DMS 273 (cell line): Measurements from ENCODE around the gene ARL8A.
A peak's percentile ranks its signal among the peaks of the same experiment; 100 is the strongest.
"Not testable (repeated sequence)": the region's sequence is repeated elsewhere in the genome, so short reads cannot be mapped to it uniquely, and the experiment has no call there.

Source experiments
- DNase-seq: peaks from one replicate; lab custom pipeline; 2025; ENCODE audit not compliant: unreplicated experiment; lab: John Stamatoyannopoulos, UW

ARL8A gene

GRCh38 chr1:202144402-202145067, at the start of gene ARL8A:
Gene ARL8A, minus strand, starts transcription at chr1:202144737. Its CDS starts 165 bp downstream, at chr1:202144572.
- DNase-seq = peak; percentile 82

- no peak for DNase-seq
These were observed 49.8 kb upstream of the ARL8A start for GRCh38 chr1:202194328-202194648.

- peak; percentile 51 for DNase-seq
These were observed 49.2 kb upstream of the ARL8A start, which contains the start of gene LGR6 for GRCh38 chr1:202193614-202194327. Gene LGR6, plus strand, starts transcription at chr1:202193799. Its CDS starts 191 bp downstream, at chr1:202193990.

GRCh38 chr1:202192770-202193613, 48.5 kb upstream of the ARL8A start:
- peak; percentile 83 for DNase-seq

- not testable (repeated sequence) for DNase-seq
These were observed 46.9 kb upstream of the ARL8A start for GRCh38 chr1:202191391-202191790.

GRCh38 chr1:202189918-202190715, 45.6 kb upstream of the ARL8A start:
- DNase-seq = peak; percentile 70

- peak; percentile 95 for DNase-seq
These were observed 44.7 kb upstream of the ARL8A start for GRCh38 chr1:202189001-202189790.

- no peak for DNase-seq
These were observed 43.3 kb upstream of the ARL8A start for GRCh38 chr1:202187697-202188407.

GRCh38 chr1:202187041-202187671, 42.6 kb upstream of the ARL8A start:
- DNase-seq = no peak

- peak; percentile 79 for DNase-seq
These were observed 41.8 kb upstream of the ARL8A start for GRCh38 chr1:202186327-202186726.

- peak; percentile 98 for DNase-seq
These were observed 40.4 kb upstream of the ARL8A start for GRCh38 chr1:202184750-202185460.

- peak; percentile 50 for DNase-seq
These were observed 37.7 kb upstream of the ARL8A start for GRCh38 chr1:202182040-202182877.

- DNase-seq = peak; percentile 44
These were observed 37.0 kb upstream of the ARL8A start for GRCh38 chr1:202181586-202181985.

GRCh38 chr1:202180751-202181139, 36.2 kb upstream of the ARL8A start:
- DNase-seq = not testable (repeated sequence)

GRCh38 chr1:202179828-202180750, 35.6 kb upstream of the ARL8A start:
- no peak for DNase-seq
